ENCODE data around the gene SGCG. TPM values are rescaled to one million over a fixed set of nuclear protein-coding genes. Genes with fewer than 3 reads are reported as not detected.
"Not testable (repeated sequence)": the region's sequence is repeated elsewhere in the genome, so short reads cannot be mapped to it uniquely, and the experiment has no call there.

Gene SGCG
- total RNA-seq, 1 donor = not detected

- no peaks in the 10 kb centered on the region for H3K27me3 ChIP-seq (ENCODE audit: insufficient read depth, low read length)
- no peak overlapping the region for H3K4me3 ChIP-seq (ENCODE audit: low read length)
- H3K9me3 ChIP-seq (ENCODE audit: low read depth, low read length) = no peaks in the 10 kb centered on the region
- H3K4me1 ChIP-seq (ENCODE audit: insufficient read depth, low read length) = no peaks in the 10 kb centered on the region
Observed at GRCh38 chr13:23273498-23273897, 92.7 kb downstream of the SGCG start.

DNA sequence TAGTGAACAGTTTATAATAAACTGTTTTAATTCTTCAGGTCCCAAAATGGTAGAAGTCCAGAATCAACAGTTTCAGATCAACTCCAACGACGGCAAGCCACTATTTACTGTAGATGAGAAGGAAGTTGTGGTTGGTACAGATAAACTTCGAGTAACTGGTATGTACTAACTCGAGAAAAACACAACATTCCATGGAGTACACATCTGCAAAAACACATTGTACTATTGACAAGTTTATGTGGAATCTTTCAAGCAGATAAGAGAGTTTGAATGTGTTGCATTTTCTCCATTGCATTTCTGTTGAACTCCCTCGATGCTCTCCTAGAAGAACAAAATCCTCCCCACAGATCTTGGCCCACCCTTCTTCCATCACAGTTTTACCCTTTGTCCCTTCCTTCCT is 98.5 kb downstream of the SGCG start:
- Histone ChIP-seq H3K4me3 (ENCODE audit: low read length) (no peak overlapping the region), H3K27me3 (ENCODE audit: insufficient read depth, low read length) (no peaks in the 10 kb centered on the region), H3K4me1 (ENCODE audit: insufficient read depth, low read length) (no peaks in the 10 kb centered on the region), H3K9me3 (ENCODE audit: low read depth, low read length) (no peaks in the 10 kb centered on the region)

DNA sequence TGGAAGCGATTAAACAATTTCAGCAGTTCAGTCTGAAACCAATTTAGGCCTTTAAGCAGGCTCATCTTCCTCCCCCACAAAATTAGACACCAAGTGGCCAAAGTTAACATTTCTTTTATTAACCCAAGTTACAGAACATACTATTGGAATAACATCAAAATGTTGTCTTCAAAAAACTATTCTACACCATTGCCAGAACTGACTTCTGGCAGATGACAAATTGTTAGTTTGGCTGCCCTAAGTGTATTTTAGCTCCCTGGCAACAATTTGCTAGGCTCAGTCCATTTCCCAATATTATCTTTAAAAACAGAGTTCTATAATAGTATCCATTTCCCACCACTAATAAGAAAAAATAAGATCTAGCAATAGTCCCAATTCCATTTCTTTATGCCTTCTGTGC is 107.8 kb downstream of the SGCG start:
- Histone ChIP-seq H3K4me3 (ENCODE audit: low read length) (no peak overlapping the region), H3K9me3 (ENCODE audit: low read depth, low read length) (no peaks in the 10 kb centered on the region), H3K27me3 (ENCODE audit: insufficient read depth, low read length) (no peaks in the 10 kb centered on the region), H3K4me1 (ENCODE audit: insufficient read depth, low read length) (no peaks in the 10 kb centered on the region)

DNA sequence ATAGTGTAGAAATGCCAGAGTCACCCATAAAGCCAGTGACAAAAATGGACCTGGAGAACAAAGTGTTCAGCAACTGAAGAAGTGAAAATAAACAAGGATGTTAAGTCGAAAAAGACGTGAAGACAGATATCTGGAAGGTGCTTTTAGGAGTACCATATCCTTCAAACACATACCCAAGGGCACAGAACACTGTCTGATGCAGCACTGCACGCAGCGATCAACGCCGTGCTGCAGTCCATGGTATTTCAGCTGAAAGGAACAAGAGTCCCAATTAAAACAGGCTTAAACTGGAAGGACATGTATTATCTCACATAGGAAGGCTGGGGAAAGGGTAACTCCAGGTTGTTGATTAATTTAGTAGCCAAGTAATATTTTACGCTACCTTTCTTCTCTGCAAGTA is 108.2 kb downstream of the SGCG start:
- no peaks in the 10 kb centered on the region for H3K9me3 ChIP-seq (ENCODE audit: low read depth, low read length)
- no peaks in the 10 kb centered on the region for H3K27me3 ChIP-seq (ENCODE audit: insufficient read depth, low read length)
- H3K4me1 ChIP-seq (ENCODE audit: insufficient read depth, low read length) = no peaks in the 10 kb centered on the region
- H3K4me3 ChIP-seq (ENCODE audit: low read length) = no peak overlapping the region

- Histone ChIP-seq H3K9me3 (ENCODE audit: low read depth, low read length) (no peaks in the 10 kb centered on the region), H3K4me3 (ENCODE audit: low read length) (no peak overlapping the region), H3K4me1 (ENCODE audit: insufficient read depth, low read length) (no peaks in the 10 kb centered on the region), H3K27me3 (ENCODE audit: insufficient read depth, low read length) (no peaks in the 10 kb centered on the region)
Observed at GRCh38 chr13:23289917-23290357, 109.2 kb downstream of the SGCG start.

GRCh38 chr13:23292586-23292985 is 111.8 kb downstream of the SGCG start:
- Histone ChIP-seq H3K4me1 (ENCODE audit: insufficient read depth, low read length) (no peaks in the 10 kb centered on the region), H3K27me3 (ENCODE audit: insufficient read depth, low read length) (no peaks in the 10 kb centered on the region), H3K9me3 (ENCODE audit: low read depth, low read length) (no peaks in the 10 kb centered on the region), H3K4me3 (ENCODE audit: low read length) (no peak overlapping the region)

- not testable (repeated sequence) for H3K27me3 ChIP-seq (ENCODE audit: insufficient read depth, low read length); H3K4me3 ChIP-seq (ENCODE audit: low read length); H3K9me3 ChIP-seq (ENCODE audit: low read depth, low read length); H3K4me1 ChIP-seq (ENCODE audit: insufficient read depth, low read length)
Observed at GRCh38 chr13:23314837-23315236, 134.1 kb downstream of the SGCG start.

DNA sequence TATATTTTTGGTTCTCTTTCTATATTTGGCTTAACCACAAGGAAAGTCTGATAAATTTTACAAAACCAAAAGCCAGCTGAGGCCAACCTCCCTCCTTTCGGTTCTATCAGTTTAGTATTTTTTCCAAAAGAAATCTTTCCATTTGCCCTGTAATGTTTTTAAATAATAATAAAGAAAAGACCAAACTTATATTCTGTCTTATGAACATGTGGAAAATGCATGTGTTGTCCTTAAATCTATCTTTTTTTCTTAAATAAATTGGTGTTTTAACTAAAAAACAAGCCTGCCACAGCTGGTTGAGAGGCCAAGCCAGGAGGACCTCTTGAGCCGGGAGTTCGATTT is 139.1 kb downstream of the SGCG start:
- Histone ChIP-seq H3K4me1 (ENCODE audit: insufficient read depth, low read length) (peaks cover 9% of the 10 kb centered on the region), H3K9me3 (ENCODE audit: low read depth, low read length) (no peaks in the 10 kb centered on the region), H3K4me3 (ENCODE audit: low read length) (no peak overlapping the region), H3K27me3 (ENCODE audit: insufficient read depth, low read length) (no peaks in the 10 kb centered on the region)

DNA sequence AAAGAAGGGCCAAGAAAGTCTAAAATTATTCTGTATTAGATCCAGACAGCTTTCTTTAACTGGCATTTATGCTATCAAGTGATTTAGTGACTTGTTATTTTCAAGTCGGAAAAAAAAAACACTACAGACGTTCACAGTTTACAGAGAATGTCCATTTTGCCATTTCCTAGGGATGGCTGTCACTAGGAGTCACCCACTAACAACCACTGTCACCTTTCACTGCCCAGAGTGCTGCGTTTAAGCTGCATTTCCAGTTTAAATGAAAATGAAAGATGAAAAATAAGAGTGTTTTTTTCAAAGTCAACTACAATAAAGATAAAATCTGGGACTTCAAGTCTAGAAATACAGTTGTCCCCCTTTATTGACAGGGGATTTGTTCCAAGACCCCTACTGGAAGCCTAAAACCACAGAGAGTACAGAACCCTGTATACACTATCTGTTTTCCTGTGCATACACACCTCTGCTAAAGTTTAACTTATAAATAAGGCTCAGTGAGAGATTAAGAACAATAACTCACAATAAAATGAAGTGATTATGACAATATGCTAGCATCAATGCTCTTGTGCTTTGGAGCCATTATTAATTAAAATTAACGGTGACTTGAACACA is 140.3 kb downstream of the SGCG start:
- Histone ChIP-seq H3K27me3 (ENCODE audit: insufficient read depth, low read length) (no peaks in the 10 kb centered on the region), H3K4me3 (ENCODE audit: low read length) (peak overlapping the region; percentile 38), H3K4me1 (ENCODE audit: insufficient read depth, low read length) (peaks cover 9% of the 10 kb centered on the region), H3K9me3 (ENCODE audit: low read depth, low read length) (no peaks in the 10 kb centered on the region)

- no peaks in the 10 kb centered on the region for H3K27me3 ChIP-seq (ENCODE audit: insufficient read depth, low read length)
- no peaks in the 10 kb centered on the region for H3K9me3 ChIP-seq (ENCODE audit: low read depth, low read length)
- peak overlapping the region; percentile 38 for H3K4me3 ChIP-seq (ENCODE audit: low read length)
- peaks cover 9% of the 10 kb centered on the region for H3K4me1 ChIP-seq (ENCODE audit: insufficient read depth, low read length)
Observed at GRCh38 chr13:23321535-23322241, 140.9 kb downstream of the SGCG start.

DNA sequence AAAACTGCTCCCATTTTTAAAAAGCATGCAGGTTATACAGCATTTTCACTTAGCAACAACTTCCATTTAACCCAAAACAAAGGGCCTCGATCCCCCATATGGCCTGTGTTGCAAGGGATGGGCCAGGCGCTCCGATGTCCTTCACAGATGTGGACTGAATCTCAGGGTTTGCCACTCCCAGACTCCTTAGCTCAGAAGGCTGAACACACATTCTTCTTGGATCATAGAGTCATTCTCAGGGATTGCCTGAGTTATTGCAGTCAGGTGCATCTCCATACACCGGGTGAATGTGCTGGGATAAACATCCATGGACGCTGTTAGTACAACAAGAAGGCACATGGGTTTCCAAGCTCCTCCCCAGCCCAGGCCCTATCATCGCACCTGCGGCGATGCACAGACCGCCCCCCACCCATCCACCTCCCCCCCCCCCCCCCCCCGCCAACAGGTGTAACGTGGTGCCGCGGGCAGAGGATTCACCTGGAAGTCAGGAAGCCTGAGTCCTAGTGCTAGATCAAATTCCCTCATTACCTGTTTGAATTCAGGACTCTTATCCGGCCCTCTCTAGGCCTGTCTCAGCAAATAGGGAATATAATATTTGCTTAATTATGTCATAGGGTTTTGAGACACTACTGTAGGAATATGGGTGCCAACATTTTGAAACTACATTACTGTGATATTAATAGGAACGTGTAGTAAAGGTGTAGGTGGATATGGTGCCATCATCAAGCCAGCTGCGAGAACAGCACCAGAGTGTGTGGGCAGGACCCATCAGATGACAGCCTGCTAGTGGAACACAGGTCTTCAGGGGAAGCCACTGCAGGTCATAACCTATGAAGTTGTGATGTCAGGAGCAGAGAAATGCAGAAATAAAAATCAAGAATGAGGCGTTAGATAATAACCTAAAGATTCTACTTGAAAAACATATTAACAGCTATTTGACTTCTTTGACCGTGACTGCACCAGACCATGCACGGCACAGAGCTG is 141.9 kb downstream of the SGCG start:
- no peaks in the 10 kb centered on the region for H3K9me3 ChIP-seq (ENCODE audit: low read depth, low read length)
- peaks cover 9% of the 10 kb centered on the region for H3K4me1 ChIP-seq (ENCODE audit: insufficient read depth, low read length)
- H3K4me3 ChIP-seq (ENCODE audit: low read length) = no peak overlapping the region
- H3K27me3 ChIP-seq (ENCODE audit: insufficient read depth, low read length) = no peaks in the 10 kb centered on the region

DNA sequence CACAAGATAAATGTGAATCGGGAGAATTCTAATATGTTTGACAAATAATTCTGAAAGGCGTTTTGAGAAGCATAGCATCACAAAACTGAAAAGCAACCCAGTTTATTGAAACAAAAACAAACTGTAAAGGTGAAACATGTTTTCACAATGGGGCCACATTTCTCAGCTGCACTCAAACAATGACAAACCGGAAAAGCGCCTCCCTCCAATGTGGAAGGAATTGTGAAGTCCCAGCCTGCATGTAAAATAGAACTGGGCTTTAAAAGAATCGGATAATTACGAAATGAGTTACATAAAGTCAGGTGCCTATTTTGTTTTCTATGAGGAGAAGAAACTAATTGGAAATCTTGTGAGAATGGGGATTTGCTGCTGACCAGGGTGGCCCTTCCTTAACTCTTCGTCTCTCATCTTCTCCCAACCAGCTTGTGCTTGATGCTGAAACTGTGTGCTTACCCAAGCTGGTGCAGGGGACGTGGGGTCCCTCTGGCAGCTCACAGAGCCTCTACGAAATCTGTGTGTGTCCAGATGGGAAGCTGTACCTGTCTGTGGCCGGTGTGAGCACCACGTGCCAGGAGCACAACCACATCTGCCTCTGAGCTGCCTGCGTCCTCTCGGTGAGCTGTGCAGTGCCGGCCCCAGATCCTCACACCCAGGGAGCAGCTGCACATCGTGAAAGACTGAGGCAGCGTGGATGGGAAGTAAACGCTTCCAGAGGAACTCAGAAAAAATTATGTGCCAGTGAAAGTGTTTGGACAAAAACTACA is 143.3 kb downstream of the SGCG start:
- Histone ChIP-seq H3K4me1 (ENCODE audit: insufficient read depth, low read length) (peaks cover 9% of the 10 kb centered on the region), H3K4me3 (ENCODE audit: low read length) (no peak overlapping the region), H3K9me3 (ENCODE audit: low read depth, low read length) (no peaks in the 10 kb centered on the region), H3K27me3 (ENCODE audit: insufficient read depth, low read length) (no peaks in the 10 kb centered on the region)

DNA sequence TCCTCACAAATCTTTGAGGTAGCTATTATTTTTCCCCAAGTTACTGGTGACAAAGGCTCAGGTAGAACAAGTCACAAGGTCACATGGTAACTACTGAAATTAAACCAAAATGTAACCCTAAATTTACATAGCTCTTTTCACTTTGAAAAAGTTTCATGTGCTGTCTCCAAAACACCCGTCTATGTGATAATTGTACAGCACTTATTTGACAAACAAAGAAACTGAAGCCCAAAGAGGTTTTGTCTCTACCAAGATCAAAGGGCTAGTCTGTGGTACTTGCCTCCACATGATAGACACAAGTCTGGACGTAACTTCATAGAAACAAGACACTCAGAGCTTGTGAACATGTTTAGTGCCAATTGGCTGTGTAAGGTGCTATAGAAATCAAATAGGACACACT is 144.4 kb downstream of the SGCG start:
- Histone ChIP-seq H3K27me3 (ENCODE audit: insufficient read depth, low read length) (no peaks in the 10 kb centered on the region), H3K9me3 (ENCODE audit: low read depth, low read length) (no peaks in the 10 kb centered on the region), H3K4me3 (ENCODE audit: low read length) (no peak overlapping the region), H3K4me1 (ENCODE audit: insufficient read depth, low read length) (peaks cover 5% of the 10 kb centered on the region)

DNA sequence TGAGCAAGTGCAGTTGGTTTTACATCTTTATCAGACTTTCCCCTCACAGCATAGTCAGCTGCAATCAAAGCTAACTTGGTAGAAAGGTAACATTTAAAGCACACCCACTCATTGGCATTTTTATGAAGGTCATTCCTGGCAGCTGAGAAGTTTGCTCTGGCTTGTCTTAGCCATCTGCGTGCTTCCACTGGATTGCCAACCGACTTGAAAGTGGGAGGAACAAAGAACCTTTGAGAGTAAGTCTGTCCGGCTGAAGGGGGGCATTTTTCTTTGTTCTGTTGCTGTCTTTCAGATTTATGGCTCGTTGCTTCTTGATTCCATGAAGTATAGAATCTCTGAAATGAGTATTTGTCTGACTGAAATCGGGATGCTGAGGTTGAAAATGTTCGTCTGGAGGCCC is 149.6 kb downstream of the SGCG start:
- peaks cover 7% of the 10 kb centered on the region for H3K9me3 ChIP-seq (ENCODE audit: low read depth, low read length)
- no peaks in the 10 kb centered on the region for H3K4me1 ChIP-seq (ENCODE audit: insufficient read depth, low read length)
- H3K27me3 ChIP-seq (ENCODE audit: insufficient read depth, low read length) = no peaks in the 10 kb centered on the region
- H3K4me3 ChIP-seq (ENCODE audit: low read length) = no peak overlapping the region

GRCh38 chr13:23339225-23339624 is 158.4 kb downstream of the SGCG start:
- H3K4me3 ChIP-seq (ENCODE audit: low read length) = no peak overlapping the region
- H3K27me3 ChIP-seq (ENCODE audit: insufficient read depth, low read length) = no peaks in the 10 kb centered on the region
- H3K9me3 ChIP-seq (ENCODE audit: low read depth, low read length) = peaks cover 40% of the 10 kb centered on the region
- no peaks in the 10 kb centered on the region for H3K4me1 ChIP-seq (ENCODE audit: insufficient read depth, low read length)
